Brain pericyte (primary cell): ENCODE data around the gene ARIH1.

Experiments
- DNase-seq: peaks from one replicate; pipeline ENCODE4 v3.0.0-alpha.2; 2012; ENCODE audit warnings: low read depth, low spot score

Gene ARIH1

DNA sequence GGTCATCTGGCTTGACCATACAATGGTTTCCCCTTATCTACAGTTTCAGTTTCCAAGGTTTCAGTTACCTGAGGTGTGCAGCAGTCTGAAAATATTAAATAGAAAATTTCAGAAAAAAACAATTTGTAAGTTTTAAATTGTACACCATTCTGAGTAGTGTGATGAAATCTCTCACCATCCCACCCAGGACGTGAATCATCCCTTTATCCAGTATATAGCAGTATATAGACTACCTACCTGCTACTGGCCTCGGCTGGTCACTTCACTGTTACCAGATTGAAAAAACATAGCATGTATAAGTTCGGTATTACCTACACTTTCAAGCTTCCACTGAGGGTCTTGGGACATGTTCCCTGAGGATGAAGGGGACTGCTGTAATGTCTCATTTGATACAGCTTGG lies 12.0 kb downstream of the ARIH1 start:
- DNase-seq = no peak

DNA sequence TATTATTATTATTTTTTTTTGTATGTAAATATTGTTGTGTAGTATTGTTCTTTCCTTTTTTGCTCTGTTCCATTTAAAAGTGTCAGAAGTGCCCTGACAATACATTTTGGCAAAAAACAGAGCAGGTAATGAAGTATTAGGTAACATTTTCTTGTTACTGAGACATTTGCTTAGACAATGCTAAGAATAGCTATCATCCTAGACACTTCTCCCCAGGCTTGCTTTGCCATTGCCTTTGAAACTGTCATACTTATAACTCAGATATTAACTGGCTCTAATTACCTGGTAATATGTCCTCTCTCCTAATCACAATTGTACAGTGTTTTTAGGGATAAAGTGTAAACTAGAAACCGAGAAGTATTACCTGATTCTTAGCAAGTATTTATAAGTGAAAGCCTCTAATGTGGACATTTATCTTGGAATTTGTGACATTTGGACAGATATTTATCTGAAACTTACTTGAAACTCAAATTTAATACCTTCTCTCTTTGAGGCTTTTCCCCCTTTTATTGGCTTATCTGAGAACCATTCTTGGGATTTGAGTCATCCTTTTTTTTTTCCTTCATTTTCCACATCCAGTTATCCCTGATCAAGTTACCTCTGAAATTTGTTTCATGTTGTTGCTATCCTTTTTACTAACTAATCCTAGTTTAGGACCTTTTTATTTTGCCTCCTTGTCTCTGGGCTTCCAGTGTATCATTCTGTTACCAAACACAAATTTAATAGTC lies 13.1 kb downstream of the ARIH1 start:
- no peak for DNase-seq

DNA sequence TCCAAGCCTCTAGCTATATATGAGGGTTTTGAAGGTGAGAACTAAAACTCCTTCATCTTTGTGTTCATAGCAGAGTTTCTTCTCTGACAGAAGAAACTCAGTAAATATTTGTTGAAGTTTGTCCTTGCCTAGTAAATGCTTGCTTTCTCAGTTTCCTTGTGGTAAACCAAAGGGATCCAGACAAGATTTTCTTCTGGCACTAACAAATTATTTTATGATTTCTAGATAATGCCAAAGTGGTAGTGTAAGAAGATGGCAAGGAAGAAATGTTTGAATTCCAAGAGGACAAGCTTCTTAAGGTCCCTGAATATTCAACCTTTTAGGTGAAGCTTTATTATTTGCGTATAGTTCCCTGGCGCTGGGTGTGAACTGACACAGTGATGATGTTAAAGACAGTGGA lies 14.4 kb downstream of the ARIH1 start:
- no peak for DNase-seq

DNA sequence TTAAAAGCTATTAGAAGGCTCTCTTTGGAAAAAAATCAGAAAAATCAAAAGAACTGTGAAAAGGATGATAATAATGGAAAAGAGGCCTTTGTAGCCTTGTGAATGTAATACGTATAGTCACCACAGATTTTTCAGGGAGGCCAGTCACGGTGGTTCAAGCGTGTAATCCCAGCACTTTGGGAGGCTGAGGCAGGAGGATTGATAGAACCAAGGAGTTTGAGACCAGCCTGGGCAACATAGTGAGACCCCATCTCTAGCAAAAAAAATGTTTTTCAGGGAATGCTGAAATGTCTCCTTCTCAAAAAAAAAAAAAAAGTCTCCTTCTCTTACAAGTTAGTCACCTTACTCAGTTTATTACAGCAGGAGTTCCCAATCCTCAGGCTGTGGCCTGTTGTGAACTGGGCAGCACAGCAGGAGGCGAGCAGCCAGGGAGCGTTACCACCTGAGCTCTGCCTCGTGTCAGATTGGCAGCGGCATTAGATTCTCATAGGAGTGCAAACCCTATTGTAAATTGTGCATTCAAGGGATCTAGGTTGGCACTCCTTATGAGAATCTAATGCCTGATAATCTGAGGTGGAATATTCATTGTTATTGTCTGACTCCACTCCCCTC lies 15.9 kb downstream of the ARIH1 start:
- no peak for DNase-seq

DNA sequence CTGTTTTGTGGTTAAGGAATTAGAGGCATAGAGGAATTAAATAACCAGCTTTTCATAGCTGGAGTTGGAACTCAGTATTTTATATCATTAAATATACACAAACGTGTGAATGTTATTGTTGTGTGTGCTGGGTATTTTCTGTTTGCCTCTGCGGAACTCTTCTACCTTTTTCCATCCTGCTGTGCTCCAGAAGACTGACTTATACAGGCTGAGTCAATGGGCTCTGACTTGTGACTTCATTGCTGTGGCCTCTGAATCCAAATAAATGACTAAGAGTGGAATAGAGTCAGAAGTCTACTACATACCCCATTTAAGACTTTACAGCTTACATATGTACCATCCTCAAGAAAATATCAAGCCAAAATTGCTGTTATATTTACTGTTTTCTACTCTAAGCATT lies 17.6 kb downstream of the ARIH1 start:
- no peak for DNase-seq

DNA sequence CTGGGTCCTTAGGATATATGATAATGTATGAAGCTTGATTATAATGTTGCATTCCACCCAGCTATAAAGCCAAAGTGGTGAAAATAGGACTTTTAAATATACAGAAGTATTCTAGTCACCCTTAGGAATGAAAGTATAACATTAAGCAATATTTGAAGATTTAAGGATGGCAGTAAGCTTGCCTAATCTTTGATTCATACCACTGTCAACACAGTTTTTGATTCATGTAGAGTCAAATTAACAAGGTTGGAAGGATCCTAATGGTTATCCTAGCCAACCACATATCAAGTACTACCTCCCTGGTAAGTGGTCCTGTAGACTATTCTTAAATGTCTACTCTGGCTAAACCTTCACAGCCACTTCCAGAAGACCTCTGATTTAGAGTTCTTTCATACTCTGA lies 18.6 kb downstream of the ARIH1 start:
- DNase-seq = no peak

DNA sequence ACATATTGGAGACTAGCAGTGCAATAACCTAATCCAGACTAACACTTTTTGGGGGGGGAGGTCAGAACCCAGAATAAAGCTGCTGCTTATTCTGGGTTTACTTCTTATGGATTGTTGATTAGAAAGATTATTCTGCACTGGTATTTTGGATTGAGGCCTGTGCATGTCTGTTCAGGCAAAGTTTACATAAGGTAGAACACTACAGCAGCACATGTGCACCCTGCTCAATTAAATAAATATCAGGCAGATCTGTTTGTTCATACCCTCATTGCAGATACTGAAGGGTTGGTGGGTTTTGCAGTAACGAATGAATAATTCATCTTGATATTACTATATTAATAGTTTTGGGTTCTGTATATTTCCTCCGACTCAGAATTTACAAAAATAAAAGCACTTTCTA lies 19.1 kb downstream of the ARIH1 start:
- no peak for DNase-seq

DNA sequence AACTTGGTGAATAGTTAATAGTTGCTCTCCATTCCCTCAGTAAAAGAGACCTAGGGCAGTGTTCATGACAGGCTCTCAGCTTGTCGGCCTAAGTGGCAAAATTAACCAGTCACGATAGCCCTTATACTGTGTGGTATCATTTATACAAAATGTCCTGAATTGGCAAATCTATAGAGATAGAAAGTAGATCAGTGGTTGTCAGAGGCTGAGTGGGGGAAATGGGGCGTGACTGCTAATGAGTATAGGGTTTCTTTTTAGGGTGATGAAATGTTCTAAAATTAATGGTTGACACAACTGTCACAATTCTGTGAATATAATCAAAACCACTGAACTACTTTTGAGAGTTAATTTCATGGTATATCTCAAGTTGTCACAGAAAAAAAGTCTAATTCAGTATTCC lies 20.9 kb downstream of the ARIH1 start:
- no peak for DNase-seq

DNA sequence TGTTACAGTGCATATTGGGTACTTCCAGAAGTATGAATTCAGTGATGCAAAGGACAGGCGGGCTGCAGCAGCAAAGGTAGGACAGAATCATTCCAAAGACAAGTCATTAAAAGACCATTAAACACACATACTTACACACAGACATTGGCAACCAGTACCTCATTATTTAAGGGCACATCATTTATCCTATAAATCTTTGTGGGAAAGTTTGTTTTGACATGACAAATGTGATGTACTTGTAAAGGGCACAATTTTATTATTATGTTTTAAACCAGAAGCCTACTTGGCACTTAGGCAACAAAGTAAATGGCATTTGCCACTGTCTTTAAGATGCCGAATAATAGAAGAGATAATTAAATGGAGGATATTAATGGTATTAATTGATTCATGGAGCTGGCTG lies 22.7 kb downstream of the ARIH1 start:
- DNase-seq = no peak

DNA sequence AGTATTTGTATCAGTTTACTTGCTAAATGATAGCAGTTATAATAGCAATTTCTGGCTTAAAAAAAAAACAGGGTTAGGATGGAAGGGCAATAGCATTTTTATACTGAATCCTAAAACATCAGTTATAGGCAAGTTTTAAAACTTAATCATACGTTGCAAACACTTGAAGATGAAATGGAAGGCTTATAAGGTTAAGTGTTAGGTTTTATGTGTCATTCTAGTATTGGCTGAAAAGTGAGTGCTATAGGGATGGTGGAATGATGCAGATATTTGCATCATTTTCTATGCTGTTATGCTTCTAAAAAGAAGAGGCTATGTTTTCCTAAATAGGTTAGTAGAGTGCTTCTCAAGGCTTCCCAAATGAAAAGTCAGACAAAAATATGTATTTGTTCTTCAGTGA lies 23.3 kb downstream of the ARIH1 start:
- DNase-seq = no peak

DNA sequence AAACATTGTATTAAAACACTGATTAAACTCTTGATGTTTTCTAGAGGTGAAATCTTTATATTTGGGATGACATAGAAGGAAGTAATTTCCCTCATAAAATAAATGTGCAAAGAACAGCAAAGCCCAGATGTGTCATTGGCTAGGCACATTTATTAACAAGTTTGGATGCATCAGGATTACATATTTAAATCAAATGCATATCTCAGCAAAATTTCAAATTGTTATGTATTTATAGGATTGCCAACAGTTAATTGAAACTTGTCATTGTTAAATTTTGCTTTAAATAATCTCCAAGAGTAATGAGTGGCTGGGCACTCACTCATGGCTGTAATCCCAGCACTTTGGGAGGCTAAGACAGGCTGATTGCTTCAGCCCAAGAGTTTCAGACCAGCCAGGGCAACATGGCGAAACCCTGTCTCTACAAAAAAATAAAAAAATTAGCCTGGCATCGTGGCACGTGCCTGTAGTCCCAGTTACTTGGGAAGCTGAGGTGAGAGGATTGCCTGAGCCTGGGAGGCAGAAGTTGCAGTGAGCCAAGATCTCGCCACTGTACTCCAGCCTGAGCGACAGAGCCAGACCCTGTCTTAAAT lies 28.2 kb downstream of the ARIH1 start:
- DNase-seq = no peak

DNA sequence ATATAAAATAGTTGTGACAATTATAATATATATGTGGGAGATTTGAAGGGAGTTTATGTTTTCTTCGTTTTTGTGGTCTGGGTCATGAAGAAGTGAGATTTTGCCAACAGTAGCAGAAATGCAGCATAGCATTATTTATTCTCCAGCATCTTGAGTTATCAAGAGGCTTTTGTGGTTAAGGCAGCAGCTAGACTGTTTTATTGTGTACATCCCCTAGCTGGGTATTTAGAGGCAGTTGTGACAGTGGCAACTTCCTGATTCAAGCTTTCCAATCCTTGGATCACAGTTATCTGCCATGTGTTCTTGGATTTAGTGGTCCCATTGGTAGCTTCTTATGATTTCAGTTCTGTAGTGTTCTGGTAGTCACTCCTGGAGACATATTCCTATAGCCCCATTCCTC lies 29.0 kb downstream of the ARIH1 start:
- no peak for DNase-seq

DNA sequence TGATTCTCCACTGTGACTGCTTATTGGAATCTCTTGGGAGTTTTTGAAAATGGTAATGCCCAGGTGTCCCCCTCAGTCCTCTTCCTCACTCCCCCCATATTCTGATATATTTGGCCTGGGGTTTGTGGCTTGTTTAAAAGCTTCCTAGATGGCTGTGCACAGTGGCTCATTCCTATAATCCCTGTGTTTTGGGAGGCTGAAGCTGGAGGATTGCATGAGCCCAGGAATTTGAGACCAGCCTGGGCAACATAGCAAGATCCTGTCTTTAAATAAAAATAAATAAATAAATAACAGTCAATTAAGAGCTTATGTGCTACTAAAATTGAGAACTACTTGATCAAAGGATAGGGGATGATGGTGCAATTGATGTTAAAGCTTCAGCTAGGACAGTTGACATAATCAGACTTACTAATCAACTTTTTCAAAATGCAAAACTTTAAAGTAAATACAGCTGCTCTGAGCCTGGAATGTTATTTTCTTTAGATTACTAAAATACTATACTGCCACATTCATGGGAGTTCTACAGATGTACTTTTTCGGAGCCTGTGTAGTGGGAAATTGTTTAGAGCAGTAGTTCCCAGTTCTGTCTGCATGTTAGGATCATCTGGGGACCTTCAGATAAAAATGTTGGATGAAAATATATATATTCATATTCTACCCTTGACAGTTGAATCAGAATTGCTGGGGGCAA lies 33.4 kb downstream of the ARIH1 start:
- no peak for DNase-seq

DNA sequence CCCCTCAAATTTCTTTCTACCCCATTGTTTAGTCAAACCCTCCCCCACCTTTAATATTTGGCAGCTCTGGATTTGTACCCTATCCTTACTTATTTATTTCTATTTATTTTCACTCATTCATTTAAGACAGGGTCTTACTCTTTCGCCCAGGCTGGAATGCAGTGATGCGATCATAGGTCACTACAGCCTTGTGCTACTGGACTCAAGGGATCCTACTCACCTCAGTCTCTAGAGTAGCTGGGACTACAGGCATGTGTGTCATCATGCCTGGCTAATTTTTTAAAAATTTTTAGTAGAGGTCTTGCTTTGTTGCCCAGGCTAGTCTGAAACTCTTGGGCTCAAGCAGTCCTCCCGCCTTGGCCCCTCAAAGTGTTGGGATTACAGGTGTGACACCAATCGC lies 35.4 kb downstream of the ARIH1 start:
- DNase-seq = no peak

DNA sequence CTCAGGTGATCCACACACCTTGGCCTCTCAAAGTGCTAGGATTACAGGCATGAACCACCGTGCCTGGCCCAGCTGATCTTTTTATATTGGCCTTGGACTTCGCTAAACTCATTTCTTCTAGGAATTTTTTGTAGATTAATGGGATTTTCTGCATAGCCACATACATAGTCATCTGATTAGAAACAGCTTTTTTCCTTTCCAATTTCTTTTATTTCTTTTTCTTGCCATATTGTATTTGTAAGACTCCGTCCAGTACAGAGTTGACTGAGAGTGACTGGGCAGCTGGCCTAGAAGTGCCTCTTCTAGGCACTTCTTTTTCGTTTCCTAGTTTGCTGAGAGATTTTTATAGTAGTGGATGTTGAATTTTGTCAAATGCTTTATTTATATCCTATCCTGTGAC lies 37.4 kb downstream of the ARIH1 start:
- DNase-seq = no peak

DNA sequence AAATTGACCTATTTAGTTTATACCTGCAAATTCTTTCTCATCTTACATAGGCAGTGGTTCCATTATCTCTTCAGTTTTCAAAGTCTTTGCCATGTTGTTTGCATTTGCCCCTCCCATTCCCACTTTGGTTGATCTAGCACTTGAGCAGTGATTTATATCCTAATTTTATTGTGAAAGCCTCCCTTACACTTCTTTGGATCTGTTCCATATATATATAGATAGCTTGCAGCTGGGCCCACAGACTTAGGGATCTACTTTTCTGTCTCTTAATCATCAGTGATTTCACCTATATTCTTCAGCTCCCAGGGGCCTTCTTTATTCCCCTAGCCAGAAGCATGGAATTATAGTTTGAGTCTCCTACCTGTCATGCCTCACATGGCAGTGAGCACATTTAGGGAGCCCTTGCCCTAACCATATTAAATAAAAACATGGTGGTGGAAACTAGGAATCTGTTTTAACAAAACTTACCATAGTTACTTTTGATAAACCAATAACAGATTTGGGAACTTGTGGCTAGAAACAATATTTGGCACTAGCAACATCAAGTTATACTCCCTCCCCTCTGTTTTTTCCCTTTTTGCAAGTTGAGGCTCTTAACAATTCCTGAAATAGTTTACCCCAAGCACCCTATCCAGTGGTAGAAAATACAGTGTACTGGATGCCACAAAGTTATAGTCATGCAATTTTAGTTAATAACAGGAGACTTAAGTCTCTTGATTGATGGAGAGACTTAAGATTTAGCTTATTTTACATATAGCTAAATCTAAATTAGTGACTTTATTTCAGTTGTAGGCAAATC lies 41.7 kb downstream of the ARIH1 start:
- DNase-seq = no peak

DNA sequence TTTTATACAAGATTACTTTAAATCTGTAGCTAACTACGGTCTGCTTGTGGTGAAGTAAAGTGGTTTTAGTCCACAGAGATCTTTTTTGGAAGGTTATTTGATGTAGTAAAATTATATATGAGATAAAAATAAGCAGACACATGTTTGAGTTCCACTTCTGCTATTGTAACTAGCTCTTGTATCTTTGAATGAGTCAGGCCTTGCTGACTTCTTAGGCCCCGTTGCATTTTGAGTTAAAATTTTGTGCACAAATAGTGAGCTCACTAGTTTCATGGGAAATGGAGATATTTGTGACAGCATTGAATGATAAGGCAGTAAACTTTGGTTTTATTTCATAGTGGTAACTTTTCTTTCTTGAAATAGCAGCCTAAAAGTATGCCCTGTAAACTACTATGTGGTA lies 42.6 kb downstream of the ARIH1 start:
- no peak for DNase-seq

DNA sequence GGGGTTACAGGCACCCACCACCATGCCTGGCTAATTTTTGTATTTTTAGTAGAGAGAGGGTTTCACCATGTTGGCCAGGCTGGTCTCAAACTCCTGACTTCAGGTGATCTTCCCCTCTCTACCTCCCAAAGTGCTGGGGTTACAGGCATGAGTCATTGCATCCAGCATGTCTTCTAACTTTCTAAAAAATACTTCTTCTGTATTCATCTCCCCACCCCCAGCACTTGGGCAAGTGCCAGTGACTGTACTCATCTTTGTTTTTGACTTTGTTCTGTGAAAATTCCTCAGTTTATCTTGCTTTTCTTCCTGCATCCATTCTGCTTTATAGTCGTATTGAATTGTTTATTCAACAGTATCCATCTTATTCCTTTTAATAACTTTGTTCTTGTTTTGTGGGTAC lies 47.6 kb downstream of the ARIH1 start:
- no peak for DNase-seq

DNA sequence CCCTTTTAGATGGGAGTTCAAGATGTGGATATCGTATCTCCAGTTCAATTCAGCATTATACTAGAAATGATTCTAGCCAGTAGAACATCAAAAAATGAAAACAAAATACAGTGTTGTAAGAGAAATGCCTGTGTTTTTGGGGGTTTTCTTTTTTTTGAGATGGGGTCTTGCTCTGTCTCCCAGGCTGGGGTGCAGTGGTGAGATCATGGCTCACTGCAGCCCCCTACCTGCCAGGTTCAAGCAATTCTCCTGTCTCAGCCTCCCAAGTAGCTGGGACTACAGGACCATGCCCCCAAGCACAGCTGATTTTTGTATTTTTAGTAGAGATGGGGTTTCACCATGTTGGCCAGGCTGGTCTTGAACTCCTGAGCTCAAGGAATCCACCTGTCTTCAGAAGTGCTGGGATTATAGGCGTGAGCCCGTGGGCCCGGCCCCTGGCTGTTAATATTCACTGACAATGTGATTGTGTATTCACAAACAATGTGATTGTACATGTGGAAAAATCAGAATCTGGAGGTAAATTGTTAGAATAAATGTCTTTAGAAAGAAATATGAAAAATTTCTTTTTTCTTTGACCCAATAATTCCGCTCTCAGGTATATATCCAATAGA lies 59.0 kb downstream of the ARIH1 start:
- DNase-seq = no peak

DNA sequence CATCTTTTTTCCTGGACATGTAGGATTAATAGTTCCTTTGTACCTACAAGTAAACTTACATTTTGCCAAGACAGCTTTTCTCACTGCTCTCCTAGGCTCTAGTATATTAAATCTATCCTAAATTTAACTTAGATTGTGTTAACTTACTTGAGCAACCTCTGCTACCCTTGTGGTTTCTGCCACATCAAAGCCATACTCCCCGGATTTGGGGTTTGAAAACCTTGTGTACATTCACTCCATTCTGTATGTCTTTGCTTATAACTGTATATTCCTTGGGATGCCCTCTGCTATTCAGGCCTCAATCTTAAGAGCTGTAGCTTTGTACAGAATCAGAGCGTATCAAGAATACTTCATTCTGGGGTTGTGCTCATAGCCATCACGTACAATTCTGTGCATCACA lies 60.4 kb downstream of the ARIH1 start:
- DNase-seq = no peak

DNA sequence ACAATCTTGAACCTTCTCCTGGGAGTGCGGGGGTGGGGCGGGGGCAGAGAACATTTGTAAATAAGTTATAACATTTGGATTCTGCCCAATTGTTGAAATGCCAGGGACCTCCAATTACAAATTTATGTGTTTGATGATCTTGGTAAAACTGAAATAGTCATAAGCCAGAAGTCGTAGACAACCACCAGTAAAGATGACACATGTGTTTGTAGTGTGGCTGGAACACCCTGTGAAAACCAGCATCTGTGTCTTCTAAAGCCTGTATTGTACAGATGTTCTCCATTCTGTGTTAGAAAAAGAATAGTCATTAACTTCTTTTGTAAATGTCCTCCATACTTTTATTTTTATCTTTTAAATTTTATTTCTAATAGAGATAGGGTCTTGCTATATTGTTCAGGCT lies 61.8 kb downstream of the ARIH1 start:
- no peak for DNase-seq

DNA sequence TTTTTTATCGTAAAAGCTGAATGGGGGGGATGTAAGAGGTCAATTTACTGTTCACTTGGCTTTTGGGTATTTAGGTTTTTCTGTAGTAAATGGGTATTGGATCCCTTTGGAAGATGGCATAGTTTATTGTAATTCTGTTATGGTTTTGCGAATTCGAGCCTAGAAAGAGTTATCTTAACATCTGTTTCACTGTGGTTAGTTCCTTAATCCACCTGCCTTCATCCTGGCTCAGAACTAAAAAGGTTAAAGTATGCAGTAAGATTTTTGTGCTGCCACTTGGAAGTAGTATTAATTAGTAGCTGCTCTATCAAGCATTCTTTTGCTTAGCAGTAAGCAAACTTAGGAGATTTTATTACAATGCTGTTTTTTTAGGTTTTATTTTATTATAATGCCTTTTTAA lies 62.4 kb downstream of the ARIH1 start:
- no peak for DNase-seq
